ENCODE measurements around the gene S1PR5. TPM values are rescaled to one million over a fixed set of nuclear protein-coding genes. Genes with fewer than 3 reads are reported as not detected.

Gene S1PR5
- total and polyA plus RNA-seq, 9 of the 15 experiments (the other 6 are each of a cell fraction or from before 2014, with no cell fraction given): 0.03 to 0.54 (median 0.35) TPM; not detected in 4

DNA sequence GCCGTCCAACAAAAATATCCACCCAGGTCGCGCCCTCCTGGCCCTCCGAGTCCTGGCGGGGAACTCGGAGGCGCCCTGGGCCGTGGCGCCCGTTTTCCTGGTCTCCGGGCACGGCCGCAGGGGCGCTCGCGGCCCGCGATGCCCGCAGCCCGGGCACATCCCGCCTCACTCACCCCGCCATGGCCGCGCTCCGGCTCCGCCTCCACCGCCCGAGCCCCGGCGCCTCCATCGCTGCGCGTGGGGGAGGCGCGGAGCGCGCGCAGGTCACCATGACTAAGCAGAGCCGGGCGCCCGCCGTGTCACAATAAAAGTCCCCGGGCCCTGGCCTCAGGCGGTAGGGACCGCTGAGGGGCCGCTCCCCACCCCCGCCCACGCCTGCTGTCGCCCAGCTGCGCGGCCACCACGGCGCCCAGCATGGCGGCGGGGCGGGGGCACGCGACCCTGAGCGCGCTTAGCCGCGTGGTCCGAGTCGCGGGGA, 14.7 kb downstream of the S1PR5 start (continued):
- TF ChIP-seq, protein P1, sequence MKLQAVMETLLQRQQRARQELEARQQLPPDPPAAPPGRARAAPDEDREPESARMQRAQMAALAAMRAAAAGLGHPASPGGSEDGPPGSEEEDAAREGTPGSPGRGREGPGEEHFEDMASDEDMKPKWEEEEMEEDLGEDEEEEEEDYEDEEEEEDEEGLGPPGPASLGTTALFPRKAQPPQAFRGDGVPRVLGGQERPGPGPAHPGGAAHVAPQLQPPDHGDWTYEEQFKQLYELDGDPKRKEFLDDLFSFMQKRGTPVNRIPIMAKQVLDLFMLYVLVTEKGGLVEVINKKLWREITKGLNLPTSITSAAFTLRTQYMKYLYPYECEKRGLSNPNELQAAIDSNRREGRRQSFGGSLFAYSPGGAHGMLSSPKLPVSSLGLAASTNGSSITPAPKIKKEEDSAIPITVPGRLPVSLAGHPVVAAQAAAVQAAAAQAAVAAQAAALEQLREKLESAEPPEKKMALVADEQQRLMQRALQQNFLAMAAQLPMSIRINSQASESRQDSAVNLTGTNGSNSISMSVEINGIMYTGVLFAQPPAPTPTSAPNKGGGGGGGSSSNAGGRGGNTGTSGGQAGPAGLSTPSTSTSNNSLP (IDR thresholded peaks at IDR 0.05; ENCODE audit: borderline replicate concordance, low read depth, low read length): no peak
- TF ChIP-seq TRIM24 (IDR thresholded peaks at IDR 0.05) (no peak), MAFK (IDR thresholded peaks at IDR 0.05; ENCODE audit: low read length) (peak; percentile 85), ZNF707 (CRISPR knock-in tag; conservative IDR thresholded peaks at IDR 0.05) (no peak), ELF2 (CRISPR knock-in tag; IDR thresholded peaks at IDR 0.05) (no peak), NR2F6 (CRISPR knock-in tag; IDR thresholded peaks at IDR 0.05) (no peak), ZNF347 (CRISPR knock-in tag; IDR thresholded peaks at IDR 0.05; ENCODE audit: low read depth) (no peak), MBD2 (IDR thresholded peaks at IDR 0.05; ENCODE audit: borderline replicate concordance, low read depth) (peak; percentile 49; the same call in 1 of the 2 replicates), E2F3 (CRISPR knock-in tag; IDR thresholded peaks at IDR 0.05) (no peak; the same call in 1 of the 2 replicates), MAFG (tag; conservative IDR thresholded peaks at IDR 0.05) (peak; percentile 69; the same call in 1 of the 2 replicates), YBX1 (IDR thresholded peaks at IDR 0.05) (no peak), NEUROD1 (IDR thresholded peaks at IDR 0.05; ENCODE audit: borderline replicate concordance, low read depth, low read length, partially characterized antibody) (peak; percentile 93), XRCC5 (IDR thresholded peaks at IDR 0.05; ENCODE audit: low read depth, low read length) (no peak), ETV6 (IDR thresholded peaks at IDR 0.05; ENCODE audit: borderline replicate concordance in 1 of 2, low read depth in 2 of 2, low read length in 1 of 2) (peak in 1 of 2 experiments; percentile 32; a peak in 1 of 4 replicates), ETV6 (CRISPR knock-in tag; IDR thresholded peaks at IDR 0.05; ENCODE audit: borderline replicate concordance) (no peak), NONO (IDR thresholded peaks at IDR 0.05; ENCODE audit: low read depth in 2 of 2, low read length in 1 of 2) (peak; percentile 85 to 88; a peak in 2 of 4 replicates), ILF3 (IDR thresholded peaks at IDR 0.05; ENCODE audit: borderline replicate concordance) (no peak; the same call in 1 of the 2 replicates)
- TF ChIP-seq, protein P2, sequence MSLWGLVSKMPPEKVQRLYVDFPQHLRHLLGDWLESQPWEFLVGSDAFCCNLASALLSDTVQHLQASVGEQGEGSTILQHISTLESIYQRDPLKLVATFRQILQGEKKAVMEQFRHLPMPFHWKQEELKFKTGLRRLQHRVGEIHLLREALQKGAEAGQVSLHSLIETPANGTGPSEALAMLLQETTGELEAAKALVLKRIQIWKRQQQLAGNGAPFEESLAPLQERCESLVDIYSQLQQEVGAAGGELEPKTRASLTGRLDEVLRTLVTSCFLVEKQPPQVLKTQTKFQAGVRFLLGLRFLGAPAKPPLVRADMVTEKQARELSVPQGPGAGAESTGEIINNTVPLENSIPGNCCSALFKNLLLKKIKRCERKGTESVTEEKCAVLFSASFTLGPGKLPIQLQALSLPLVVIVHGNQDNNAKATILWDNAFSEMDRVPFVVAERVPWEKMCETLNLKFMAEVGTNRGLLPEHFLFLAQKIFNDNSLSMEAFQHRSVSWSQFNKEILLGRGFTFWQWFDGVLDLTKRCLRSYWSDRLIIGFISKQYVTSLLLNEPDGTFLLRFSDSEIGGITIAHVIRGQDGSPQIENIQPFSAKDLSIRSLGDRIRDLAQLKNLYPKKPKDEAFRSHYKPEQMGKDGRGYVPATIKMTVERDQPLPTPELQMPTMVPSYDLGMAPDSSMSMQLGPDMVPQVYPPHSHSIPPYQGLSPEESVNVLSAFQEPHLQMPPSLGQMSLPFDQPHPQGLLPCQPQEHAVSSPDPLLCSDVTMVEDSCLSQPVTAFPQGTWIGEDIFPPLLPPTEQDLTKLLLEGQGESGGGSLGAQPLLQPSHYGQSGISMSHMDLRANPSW (CRISPR knock-in tag; IDR thresholded peaks at IDR 0.05): no peak
- TF ChIP-seq, protein P3, sequence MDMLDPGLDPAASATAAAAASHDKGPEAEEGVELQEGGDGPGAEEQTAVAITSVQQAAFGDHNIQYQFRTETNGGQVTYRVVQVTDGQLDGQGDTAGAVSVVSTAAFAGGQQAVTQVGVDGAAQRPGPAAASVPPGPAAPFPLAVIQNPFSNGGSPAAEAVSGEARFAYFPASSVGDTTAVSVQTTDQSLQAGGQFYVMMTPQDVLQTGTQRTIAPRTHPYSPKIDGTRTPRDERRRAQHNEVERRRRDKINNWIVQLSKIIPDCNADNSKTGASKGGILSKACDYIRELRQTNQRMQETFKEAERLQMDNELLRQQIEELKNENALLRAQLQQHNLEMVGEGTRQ (CRISPR knock-in tag; IDR thresholded peaks at IDR 0.05): no peak
- TF ChIP-seq, protein P4, sequence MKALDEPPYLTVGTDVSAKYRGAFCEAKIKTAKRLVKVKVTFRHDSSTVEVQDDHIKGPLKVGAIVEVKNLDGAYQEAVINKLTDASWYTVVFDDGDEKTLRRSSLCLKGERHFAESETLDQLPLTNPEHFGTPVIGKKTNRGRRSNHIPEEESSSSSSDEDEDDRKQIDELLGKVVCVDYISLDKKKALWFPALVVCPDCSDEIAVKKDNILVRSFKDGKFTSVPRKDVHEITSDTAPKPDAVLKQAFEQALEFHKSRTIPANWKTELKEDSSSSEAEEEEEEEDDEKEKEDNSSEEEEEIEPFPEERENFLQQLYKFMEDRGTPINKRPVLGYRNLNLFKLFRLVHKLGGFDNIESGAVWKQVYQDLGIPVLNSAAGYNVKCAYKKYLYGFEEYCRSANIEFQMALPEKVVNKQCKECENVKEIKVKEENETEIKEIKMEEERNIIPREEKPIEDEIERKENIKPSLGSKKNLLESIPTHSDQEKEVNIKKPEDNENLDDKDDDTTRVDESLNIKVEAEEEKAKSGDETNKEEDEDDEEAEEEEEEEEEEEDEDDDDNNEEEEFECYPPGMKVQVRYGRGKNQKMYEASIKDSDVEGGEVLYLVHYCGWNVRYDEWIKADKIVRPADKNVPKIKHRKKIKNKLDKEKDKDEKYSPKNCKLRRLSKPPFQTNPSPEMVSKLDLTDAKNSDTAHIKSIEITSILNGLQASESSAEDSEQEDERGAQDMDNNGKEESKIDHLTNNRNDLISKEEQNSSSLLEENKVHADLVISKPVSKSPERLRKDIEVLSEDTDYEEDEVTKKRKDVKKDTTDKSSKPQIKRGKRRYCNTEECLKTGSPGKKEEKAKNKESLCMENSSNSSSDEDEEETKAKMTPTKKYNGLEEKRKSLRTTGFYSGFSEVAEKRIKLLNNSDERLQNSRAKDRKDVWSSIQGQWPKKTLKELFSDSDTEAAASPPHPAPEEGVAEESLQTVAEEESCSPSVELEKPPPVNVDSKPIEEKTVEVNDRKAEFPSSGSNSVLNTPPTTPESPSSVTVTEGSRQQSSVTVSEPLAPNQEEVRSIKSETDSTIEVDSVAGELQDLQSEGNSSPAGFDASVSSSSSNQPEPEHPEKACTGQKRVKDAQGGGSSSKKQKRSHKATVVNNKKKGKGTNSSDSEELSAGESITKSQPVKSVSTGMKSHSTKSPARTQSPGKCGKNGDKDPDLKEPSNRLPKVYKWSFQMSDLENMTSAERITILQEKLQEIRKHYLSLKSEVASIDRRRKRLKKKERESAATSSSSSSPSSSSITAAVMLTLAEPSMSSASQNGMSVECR (CRISPR knock-in tag; IDR thresholded peaks at IDR 0.05): no peak; the same call in 1 of the 2 replicates

All from K562 (cell line).